K562 (cell line): ENCODE data around the gene SRGAP3. TPM values are rescaled to one million over a fixed set of nuclear protein-coding genes. Genes with fewer than 3 reads are reported as not detected.

ENCODE experiments used
- ATAC-seq: fragments of 200-7000 bp; cut with Tn5 transposase; 3 replicates; pipeline ENCODE4 v1.9.1; 2020; ENCODE audit warnings: moderate library complexity
- BruUV-seq: library from RNA; stranded (reverse); fragments of 400-500 nt; replicated peaks from 2 replicates; lab custom pipeline; 2021; lab: Mats Ljungman, UMichigan
- CTCF ChIA-PET: fragments of 300-600 bp; formaldehyde crosslinking; extraction: SDS; loops from one replicate; lab custom pipeline; 2021; ENCODE audit warnings: low intra/inter-chr PET ratio; lab: Yijun Ruan, JAX
- POLR2A ChIA-PET: fragments of 300-600, 350-650 bp; sonication (Branson Sonifier 250); formaldehyde crosslinking; extraction: SDS; loops from one replicate; lab custom pipeline; 2021; ENCODE audit warnings: antibody characterized with exemption, inconsistent platforms; lab: Yijun Ruan, JAX
- DNase-seq, 4 experiments: peaks; one replicate each; pipeline versions ENCODE4 v3.0.0 to v3.0.0-alpha.2; 2011 to 2018; ENCODE audit warnings: low spot score in 3 of 4, mixed read lengths in 3 of 4; ENCODE audit errors: extremely low read depth in 1 of 4
- FAIRE-seq: peaks from 2 replicates; lab custom pipeline; 2011; peaks lifted over from hg19 to GRCh38; lab: Jason Lieb, UNC
- H2AFZ ChIP-seq: 2 replicates; pipeline ENCODE4 v1.6.0; 2011; ENCODE audit warnings: low read depth, low read length, control low read depth, inconsistent platforms
- H3K27ac ChIP-seq: fragments of 200-600 bp; 3 replicates; pipeline ENCODE4 v1.8.0; 2011; ENCODE audit warnings: low read depth, mild to moderate bottlenecking, control low read depth, inconsistent platforms, low read length, moderate library complexity, mixed read lengths; ENCODE audit errors: extremely low read depth
- H3K27me3 ChIP-seq, 2 experiments: fragments of 300-600 bp in 1 of 2; 2 replicates in 1 of 2; 3 replicates in 1 of 2; pipeline versions ENCODE4 v1.6.0 to v1.8.0; 2011; ENCODE audit warnings: inconsistent platforms in 2 of 2, low read length in 2 of 2, mild to moderate bottlenecking in 1 of 2, mixed read lengths in 1 of 2, moderate library complexity in 1 of 2; ENCODE audit not compliant: control insufficient read depth in 2 of 2, insufficient read depth in 2 of 2
- H3K36me3 ChIP-seq: fragments of 300-600 bp; 3 replicates; pipeline ENCODE4 v1.8.0; 2011; ENCODE audit warnings: mild to moderate bottlenecking, low read length, inconsistent platforms; ENCODE audit not compliant: control insufficient read depth, insufficient read depth
- H3K4me1 ChIP-seq, 2 experiments: fragments of 200-600 bp in 1 of 2; replicated peaks in 1 of 2; 2 replicates in 1 of 2; 3 replicates in 1 of 2; pipeline versions ENCODE4 v1.5.1 to v1.8.0; 2011; ENCODE audit warnings: inconsistent platforms in 2 of 2, low read length in 2 of 2, mild to moderate bottlenecking in 1 of 2, mixed read lengths in 1 of 2, moderate library complexity in 1 of 2; ENCODE audit not compliant: control insufficient read depth in 2 of 2, insufficient read depth in 2 of 2
- H3K4me2 ChIP-seq: 2 replicates; pipeline ENCODE4 v1.6.1; 2011; ENCODE audit warnings: low read length, control low read depth, inconsistent platforms, mixed read lengths; ENCODE audit not compliant: insufficient read depth
- H3K4me3 ChIP-seq: fragments of 200-600 bp; sonication (generic), shearing (Covaris generic); 2 replicates; pipeline ENCODE4 v1.5.1; 2016; ENCODE audit warnings: control low read depth, inconsistent platforms
- H3K79me2 ChIP-seq: fragments of 200-600 bp; 3 replicates; pipeline ENCODE4 v1.8.0; 2011; ENCODE audit warnings: low read length, inconsistent platforms; ENCODE audit not compliant: control insufficient read depth, insufficient read depth
- H3K9ac ChIP-seq, 2 experiments: 2 replicates each; pipeline versions ENCODE4 v1.6.0 to v1.6.1; 2011; ENCODE audit warnings: low read depth in 2 of 2, low read length in 2 of 2, control low read depth in 1 of 2, inconsistent platforms in 1 of 2, mild to moderate bottlenecking in 1 of 2, mixed read lengths in 1 of 2; ENCODE audit not compliant: insufficient read depth in 1 of 2
- H3K9me1 ChIP-seq: one replicate; pipeline ENCODE4 v1.6.0; 2011; ENCODE audit warnings: inconsistent platforms, mild to moderate bottlenecking, low read length, moderate library complexity; ENCODE audit not compliant: control insufficient read depth, insufficient read depth
- H3K9me3 ChIP-seq: replicated peaks from 2 replicates; pipeline ENCODE4 v1.5.1; 2011; ENCODE audit warnings: low read depth, low read length, inconsistent platforms; ENCODE audit not compliant: control insufficient read depth, insufficient read depth
- H4K20me1 ChIP-seq: replicated peaks from 2 replicates; pipeline ENCODE4 v1.6.1; 2011; ENCODE audit warnings: low read length, inconsistent platforms, mixed read lengths; ENCODE audit not compliant: control insufficient read depth, insufficient read depth
- CTCF ChIP-seq, 3 experiments: IDR thresholded peaks in 2 of 3; conservative IDR thresholded peaks in 1 of 3; 2 replicates each; pipeline ENCODE4 v1.5.1; 2011 to 2012; ENCODE audit warnings: low read length in 3 of 3, mild to moderate bottlenecking in 3 of 3, control low read depth in 2 of 3, improper control_type of control experiment in 1 of 3, inconsistent platforms in 1 of 3, low read depth in 1 of 3, mixed read lengths in 1 of 3, moderate library complexity in 1 of 3; ENCODE audit not compliant: insufficient read depth in 2 of 3
- DACH1 ChIP-seq: fragments of 450-650 bp; IDR thresholded peaks from 2 replicates; pipeline ENCODE4 v1.6.1; 2018; ENCODE audit not compliant: partially characterized antibody
- ELF2 ChIP-seq: fragments of 250-450 bp; sonication (Bioruptor Pico); IDR thresholded peaks from 2 replicates; pipeline ENCODE4 v1.5.0; 2021; ENCODE audit warnings: mild to moderate bottlenecking
- MAZ ChIP-seq, 2 experiments: fragments of 450-650 bp in 1 of 2; sonication (generic) in 1 of 2; formaldehyde crosslinking; IDR thresholded peaks in 1 of 2; conservative IDR thresholded peaks in 1 of 2; 2 replicates each; pipeline versions ENCODE4 v1.4.0 to v1.5.0; 2020; ENCODE audit warnings: mild to moderate bottlenecking in 1 of 2, missing genetic modification reagents in 1 of 2
- PHF8 ChIP-seq: fragments of 200-600 bp; sonication (generic); IDR thresholded peaks from 2 replicates; pipeline ENCODE4 v1.6.1; 2012; ENCODE audit warnings: mixed run types, mild to moderate bottlenecking, inconsistent platforms, low read length, moderate library complexity, borderline replicate concordance
- RAD21 ChIP-seq, 2 experiments: fragments of 250-450 bp in 1 of 2; fragments of 450-650 bp in 1 of 2; sonication (Bioruptor Pico) in 1 of 2; formaldehyde crosslinking in 1 of 2; IDR thresholded peaks in 1 of 2; conservative IDR thresholded peaks in 1 of 2; 2 replicates each; pipeline versions ENCODE4 v1.4.0 to v1.8.0; 2020 to 2022; ENCODE audit warnings: mild to moderate bottlenecking in 2 of 2, moderate library complexity in 1 of 2
- RB1 ChIP-seq: fragments of 450-650 bp; IDR thresholded peaks from 2 replicates; pipeline ENCODE4 v1.6.1; 2017; ENCODE audit warnings: low read depth, mild to moderate bottlenecking
- ZKSCAN3 ChIP-seq: fragments of 250-450 bp; sonication (Bioruptor Pico); IDR thresholded peaks from 2 replicates; pipeline ENCODE4 v1.4.0; 2020
- WGBS: fragments of 100-300 bp; shearing (Covaris generic); methylation state at CpG from one replicate; pipeline ENCODE4 v1.1.6; 2016; ENCODE audit warnings: low coverage, mixed read lengths; ENCODE audit not compliant: insufficient coverage; ENCODE audit errors: missing lambda C conversion rate; 5-methylcytosine and 5-hydroxymethylcytosine counted together
- in situ Hi-C: fragments of 300-500 bp; cut with MboI; formaldehyde crosslinking; loops from 4 replicates; pipeline ENCODE4 v1.15.0; 2018; ENCODE audit warnings: inconsistent platforms, mixed read lengths
- intact Hi-C: fragments of 100-400 bp; cut with micrococcal nuclease; formaldehyde crosslinking; loops from 2 replicates; pipeline ENCODE4 v1.14.2; 2022
- polyA plus RNA-seq, 8 experiments: library from polyadenylated mRNA; depleted of rRNA in 4 of 8; stranded (reverse) in 5 of 8; unstranded in 3 of 8; fragments of >200 nt; fragmentation: Nextera tagmentation in 2 of 8; fragmentation: Illumina TruSeq in 1 of 8; extraction: Ambion mirVana in 2 of 8; extraction: Trizol in 1 of 8; gene quantifications; 2 replicates each; pipeline versions ENCODE4 v1.2.1 to v1.2.3, GENCODE V29; 2011 to 2014; ENCODE audit warnings: inconsistent platforms in 1 of 8, missing spikeins in 1 of 8
- total RNA-seq, 7 experiments: library from RNA; depleted of rRNA in 6 of 7; stranded (reverse); fragments of >200 nt in 6 of 7; fragmentation: Illumina TruSeq in 2 of 7; extraction: Trizol in 2 of 7; gene quantifications; 2 replicates each; pipeline versions ENCODE4 v1.2.1 to v1.2.3, GENCODE V29; 2011 to 2021; ENCODE audit warnings: low replicate concordance in 1 of 7
- TF ChIP-seq, protein P1 (sequence below), 2 experiments: fragments of 250-450 bp in 1 of 2; fragments of 450-650 bp in 1 of 2; sonication (Bioruptor Pico) in 1 of 2; IDR thresholded peaks; 2 replicates each; pipeline versions ENCODE4 v1.6.1 to v1.8.0; 2016 to 2021; ENCODE audit warnings: mild to moderate bottlenecking in 2 of 2, moderate library complexity in 2 of 2, missing compliant biosample characterization in 1 of 2, missing genetic modification characterization in 1 of 2
- TF ChIP-seq, protein P2 (sequence below): fragments of 200-800 bp; sonication (Bioruptor generic); IDR thresholded peaks from 2 replicates; pipeline ENCODE4 v1.6.1; 2017; ENCODE audit warnings: missing genetic modification characterization, missing compliant biosample characterization
- TF ChIP-seq, protein P3 (sequence below), 2 experiments: fragments of 150-350 bp in 1 of 2; IDR thresholded peaks; 2 replicates each; pipeline ENCODE4 v1.6.1; 2012 to 2016; ENCODE audit warnings: low read depth in 2 of 2, low read length in 2 of 2, mild to moderate bottlenecking in 1 of 2, moderate library complexity in 1 of 2

Gene SRGAP3
- total and polyA plus RNA-seq, 9 of the 15 experiments (the other 6 are each of a cell fraction or from before 2014, with no cell fraction given) = 0.11 to 0.85 (median 0.35) TPM; not detected in 2

GRCh38 chr3:9033867-9034266, 215.6 kb downstream of the SRGAP3 start:
- in situ Hi-C loops = no loop called here
- Histone ChIP-seq H3K4me2 (no peak overlapping the region), H3K4me3 (no peak overlapping the region), H3K27me3 (peaks cover 11 to 48% of the 10 kb centered on the region in 2 experiments; a peak in 4 of 5 replicates), H2AFZ (no peak overlapping the region), H3K36me3 (no peaks in the 10 kb centered on the region), H3K79me2 (no peaks in the 10 kb centered on the region), H3K27ac (no peak overlapping the region), H4K20me1 (peaks cover 3% of the 10 kb centered on the region; the same call in 1 of the 2 replicates), H3K4me1 (peaks cover 0 to 5% of the 10 kb centered on the region in 2 experiments; a peak in 1 of 5 replicates), H3K9me3 (no peaks in the 10 kb centered on the region), H3K9me1 (no peaks in the 10 kb centered on the region), H3K9ac (no peak overlapping the region)
- DNase-seq (no peak), ATAC-seq (peak; percentile 39; the same call in 1 of the 3 replicates), FAIRE-seq (no peak)
- intact Hi-C loops = no loop called here
- CTCF ChIA-PET = no interaction called here
- POLR2A ChIA-PET = no interaction called here
- whole genome bisulfite sequencing = 0% methylated on average over 1 of the region's 1 CpG
- no TSS peak for BruUV-seq
- TF ChIP-seq, protein P1, sequence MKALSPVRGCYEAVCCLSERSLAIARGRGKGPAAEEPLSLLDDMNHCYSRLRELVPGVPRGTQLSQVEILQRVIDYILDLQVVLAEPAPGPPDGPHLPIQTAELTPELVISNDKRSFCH (CRISPR knock-in tag; IDR thresholded peaks at IDR 0.05) = no peak
- TF ChIP-seq, protein P1 (tag; IDR thresholded peaks at IDR 0.05) = no peak
- TF ChIP-seq ZKSCAN3 (CRISPR knock-in tag) (no peak), RAD21 (CRISPR knock-in tag; conservative IDR thresholded peaks at IDR 0.05 in 1 of 2, IDR thresholded peaks at IDR 0.05 in 1 of 2) (peak in 1 of 2 experiments; percentile 27; a peak in 1 of 4 replicates), MAZ (CRISPR knock-in tag; conservative IDR thresholded peaks at IDR 0.05 in 1 of 2, IDR thresholded peaks at IDR 0.05 in 1 of 2) (no peak), RB1 (no peak), PHF8 (no peak), DACH1 (no peak), CTCF (IDR thresholded peaks at IDR 0.05 in 2 of 3, conservative IDR thresholded peaks at IDR 0.05 in 1 of 3; ENCODE audit: insufficient read depth in 2 of 3, low read depth in 1 of 3, low read length in 3 of 3) (peak in 1 of 3 experiments; percentile 23; a peak in 1 of 6 replicates), ELF2 (CRISPR knock-in tag) (no peak)
- TF ChIP-seq, protein P2, sequence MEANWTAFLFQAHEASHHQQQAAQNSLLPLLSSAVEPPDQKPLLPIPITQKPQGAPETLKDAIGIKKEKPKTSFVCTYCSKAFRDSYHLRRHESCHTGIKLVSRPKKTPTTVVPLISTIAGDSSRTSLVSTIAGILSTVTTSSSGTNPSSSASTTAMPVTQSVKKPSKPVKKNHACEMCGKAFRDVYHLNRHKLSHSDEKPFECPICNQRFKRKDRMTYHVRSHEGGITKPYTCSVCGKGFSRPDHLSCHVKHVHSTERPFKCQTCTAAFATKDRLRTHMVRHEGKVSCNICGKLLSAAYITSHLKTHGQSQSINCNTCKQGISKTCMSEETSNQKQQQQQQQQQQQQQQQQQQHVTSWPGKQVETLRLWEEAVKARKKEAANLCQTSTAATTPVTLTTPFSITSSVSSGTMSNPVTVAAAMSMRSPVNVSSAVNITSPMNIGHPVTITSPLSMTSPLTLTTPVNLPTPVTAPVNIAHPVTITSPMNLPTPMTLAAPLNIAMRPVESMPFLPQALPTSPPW (CRISPR knock-in tag) = no peak
- TF ChIP-seq, protein P3, sequence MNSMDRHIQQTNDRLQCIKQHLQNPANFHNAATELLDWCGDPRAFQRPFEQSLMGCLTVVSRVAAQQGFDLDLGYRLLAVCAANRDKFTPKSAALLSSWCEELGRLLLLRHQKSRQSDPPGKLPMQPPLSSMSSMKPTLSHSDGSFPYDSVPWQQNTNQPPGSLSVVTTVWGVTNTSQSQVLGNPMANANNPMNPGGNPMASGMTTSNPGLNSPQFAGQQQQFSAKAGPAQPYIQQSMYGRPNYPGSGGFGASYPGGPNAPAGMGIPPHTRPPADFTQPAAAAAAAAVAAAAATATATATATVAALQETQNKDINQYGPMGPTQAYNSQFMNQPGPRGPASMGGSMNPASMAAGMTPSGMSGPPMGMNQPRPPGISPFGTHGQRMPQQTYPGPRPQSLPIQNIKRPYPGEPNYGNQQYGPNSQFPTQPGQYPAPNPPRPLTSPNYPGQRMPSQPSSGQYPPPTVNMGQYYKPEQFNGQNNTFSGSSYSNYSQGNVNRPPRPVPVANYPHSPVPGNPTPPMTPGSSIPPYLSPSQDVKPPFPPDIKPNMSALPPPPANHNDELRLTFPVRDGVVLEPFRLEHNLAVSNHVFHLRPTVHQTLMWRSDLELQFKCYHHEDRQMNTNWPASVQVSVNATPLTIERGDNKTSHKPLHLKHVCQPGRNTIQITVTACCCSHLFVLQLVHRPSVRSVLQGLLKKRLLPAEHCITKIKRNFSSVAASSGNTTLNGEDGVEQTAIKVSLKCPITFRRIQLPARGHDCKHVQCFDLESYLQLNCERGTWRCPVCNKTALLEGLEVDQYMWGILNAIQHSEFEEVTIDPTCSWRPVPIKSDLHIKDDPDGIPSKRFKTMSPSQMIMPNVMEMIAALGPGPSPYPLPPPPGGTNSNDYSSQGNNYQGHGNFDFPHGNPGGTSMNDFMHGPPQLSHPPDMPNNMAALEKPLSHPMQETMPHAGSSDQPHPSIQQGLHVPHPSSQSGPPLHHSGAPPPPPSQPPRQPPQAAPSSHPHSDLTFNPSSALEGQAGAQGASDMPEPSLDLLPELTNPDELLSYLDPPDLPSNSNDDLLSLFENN (IDR thresholded peaks at IDR 0.05; ENCODE audit: low read depth in 2 of 2, low read length in 2 of 2) = no peak
